ENCODE measurements around the gene HELT. TPM values are rescaled to one million over a fixed set of nuclear protein-coding genes. Genes with fewer than 3 reads are reported as not detected.

Gene HELT
- total and polyA plus RNA-seq, 8 donors = 0.64 TPM; not detected in 7

- intact Hi-C loops (cut with DNase I) = loop anchor here in 1 of 2 donors (10.0 kb wide), 1 partner anchor 100 kb away; no protein-coding TSS in a partner anchor
- Histone ChIP-seq H3K36me3 (no peaks in the 10 kb centered on the region), H3K4me1 (peaks cover 0 to 3% of the 10 kb centered on the region in 2 donors), H3K27me3 (peaks cover 0 to 38% of the 10 kb centered on the region in 2 donors), H3K9me3 (no peaks in the 10 kb centered on the region), H3K27ac (no peak overlapping the region), H3K4me3 (no peak overlapping the region)
- TF ChIP-seq CTCF (IDR thresholded peaks at IDR 0.05) = no peak
- no peak for ATAC-seq
- no peak for DNase-seq
Measured at GRCh38 chr4:185035284-185035683, 17.0 kb downstream of the HELT start.

DNA sequence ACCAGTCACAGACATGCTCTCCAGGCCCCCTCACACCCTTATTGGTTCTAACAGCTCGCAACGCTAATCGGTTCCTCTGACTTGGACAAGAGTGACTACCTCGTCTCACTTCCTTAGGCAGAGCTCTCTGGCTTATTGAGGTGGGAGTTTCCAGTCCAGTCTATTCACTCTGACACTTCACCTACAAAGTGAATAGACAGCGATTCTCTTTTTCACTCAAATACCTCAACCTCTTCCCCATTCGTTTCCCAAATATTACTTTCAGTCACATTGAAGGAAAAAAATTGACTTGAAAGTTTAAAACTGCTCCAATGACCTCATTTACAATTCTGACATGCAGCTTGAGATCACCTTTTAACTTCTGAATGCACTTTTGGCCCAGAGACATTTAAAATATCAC lies 17.7 kb downstream of the HELT start:
- Histone ChIP-seq H3K4me1 (peaks cover 0 to 3% of the 10 kb centered on the region in 2 donors), H3K36me3 (no peaks in the 10 kb centered on the region), H3K27ac (no peak overlapping the region), H3K27me3 (peaks cover 0 to 31% of the 10 kb centered on the region in 2 donors), H3K4me3 (no peak overlapping the region), H3K9me3 (no peaks in the 10 kb centered on the region)
- intact Hi-C loops (cut with DNase I) = loop anchor here in 1 of 2 donors (10.0 kb wide), 1 partner anchor 99 kb away; no protein-coding TSS in a partner anchor
- DNase-seq (no peak), ATAC-seq (no peak)
- no peak for TF ChIP-seq CTCF (IDR thresholded peaks at IDR 0.05)

GRCh38 chr4:185036842-185037241 lies 18.6 kb downstream of the HELT start:
- TF ChIP-seq CTCF (IDR thresholded peaks at IDR 0.05) = no peak
- ATAC-seq (no peak), DNase-seq (no peak)
- no peak overlapping the region for H3K27ac ChIP-seq
- peaks cover 0 to 23% of the 10 kb centered on the region in 2 donors for H3K27me3 ChIP-seq
- intact Hi-C loops (cut with DNase I) = loop anchor here in 1 of 2 donors (10.0 kb wide), 1 partner anchor 98 kb away; no protein-coding TSS in a partner anchor
- no peaks in the 10 kb centered on the region for H3K9me3 ChIP-seq
- H3K4me1 ChIP-seq = peaks cover 0 to 3% of the 10 kb centered on the region in 2 donors
- no peaks in the 10 kb centered on the region for H3K36me3 ChIP-seq
- no peak overlapping the region for H3K4me3 ChIP-seq

GRCh38 chr4:185039508-185040273 lies 21.4 kb downstream of the HELT start:
- H3K27ac ChIP-seq = no peak overlapping the region
- peak in 2 of 4 donors; percentile 60 to 74 for DNase-seq

More at GRCh38 chr4:185039508-185040273, 21.4 kb downstream of the HELT start:
- Histone ChIP-seq H3K4me1 (peaks cover 0 to 3% of the 10 kb centered on the region in 2 donors), H3K4me3 (no peak overlapping the region), H3K9me3 (no peaks in the 10 kb centered on the region), H3K36me3 (no peaks in the 10 kb centered on the region), H3K27me3 (no peaks in the 10 kb centered on the region)
- peak; percentile 63 to 72 for TF ChIP-seq CTCF (IDR thresholded peaks at IDR 0.05)
- intact Hi-C loops (cut with DNase I) = loop anchor here in 1 of 2 donors (10.0 kb wide), 1 partner anchor 95 kb away; no protein-coding TSS in a partner anchor
- ATAC-seq = peak; percentile 98

Data from left lung (tissue), 10 donors.